GM21576 (cell line): ENCODE results near the gene KRT75.

ENCODE experiments used
- ATAC-seq: cut with Tn5 transposase; IDR thresholded peaks from one replicate; pipeline ENCODE4 v1.9.1; 2021; ENCODE audit warnings: mild to moderate bottlenecking, moderate library complexity; ENCODE audit not compliant: unreplicated experiment

KRT75 gene

DNA sequence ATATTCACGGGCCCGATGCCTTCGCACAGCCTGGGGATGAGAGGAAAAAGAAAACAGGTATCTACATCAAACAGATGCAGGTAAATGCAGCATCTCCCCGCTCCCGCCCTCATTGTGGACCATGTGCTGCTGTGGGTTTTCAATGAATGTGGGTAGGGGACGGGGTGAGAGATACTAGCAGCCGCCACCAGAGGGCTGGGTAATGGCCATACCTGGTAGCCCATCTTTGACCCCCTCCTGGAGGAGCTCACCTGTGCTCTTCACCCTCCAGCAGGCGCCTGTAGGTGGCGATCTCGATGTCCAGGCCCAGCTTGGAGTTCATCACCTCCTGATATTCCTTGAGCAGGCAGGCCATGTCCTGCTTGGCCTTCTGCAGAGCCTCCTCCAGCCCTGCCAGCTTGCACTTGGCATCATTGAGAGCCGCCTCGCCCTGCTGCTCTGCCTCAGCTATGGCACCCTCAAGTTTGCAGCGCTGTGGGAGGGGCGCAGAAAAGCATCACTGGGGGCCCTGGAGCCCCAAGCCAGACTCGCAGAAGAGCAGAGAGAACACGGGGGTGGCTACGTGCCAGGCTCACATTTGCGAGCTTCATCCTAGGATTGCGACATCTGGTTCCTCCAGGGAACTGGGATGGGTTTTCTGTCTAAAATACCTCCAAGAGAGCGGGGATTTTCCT lies 38.3 kb downstream of the KRT75 start:
- no peak for ATAC-seq

GRCh38 chr12:52394836-52395405 lies 39.2 kb downstream of the KRT75 start:
- no peak for ATAC-seq

DNA sequence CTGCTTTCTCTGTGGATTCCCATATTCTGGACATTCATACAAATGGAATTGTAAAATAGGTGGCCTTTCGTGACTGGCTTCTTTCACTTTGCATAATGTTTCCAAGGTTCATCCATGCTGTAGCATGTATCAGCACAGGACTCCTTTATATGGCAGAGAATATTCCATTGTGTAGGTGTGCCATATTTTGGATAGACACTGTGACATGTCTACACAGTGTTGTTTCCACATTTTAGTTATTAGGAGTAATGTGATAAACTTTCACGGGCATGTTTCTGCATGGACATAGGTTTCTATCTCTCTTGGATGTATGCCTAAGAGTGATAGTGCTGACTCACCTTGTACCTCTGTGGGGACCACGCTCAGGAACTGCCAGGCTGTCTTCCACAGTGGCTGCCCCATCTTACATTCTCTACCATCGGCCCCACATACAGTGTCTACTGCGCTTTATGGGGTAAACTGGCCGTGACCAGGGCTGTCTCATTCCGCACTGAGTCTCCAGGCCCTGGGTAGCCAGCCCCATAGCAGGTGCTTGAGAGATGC lies 41.6 kb downstream of the KRT75 start:
- ATAC-seq: no peak

- no peak for ATAC-seq
Measured at GRCh38 chr12:52391618-52392002, 42.6 kb downstream of the KRT75 start.

- ATAC-seq: no peak
Measured at GRCh38 chr12:52390739-52391617, 43.2 kb downstream of the KRT75 start.

- ATAC-seq: no peak
Measured at GRCh38 chr12:52389313-52390207, 44.6 kb downstream of the KRT75 start.

GRCh38 chr12:52387859-52388258 lies 46.3 kb downstream of the KRT75 start:
- ATAC-seq: no peak

- no peak for ATAC-seq
Measured at GRCh38 chr12:52385226-52385702, 48.9 kb downstream of the KRT75 start, which contains the start of gene KRT84. TSS of gene KRT84 (minus strand) at chr12:52385652. CDS start at chr12:52385585, 67 bp downstream.

DNA sequence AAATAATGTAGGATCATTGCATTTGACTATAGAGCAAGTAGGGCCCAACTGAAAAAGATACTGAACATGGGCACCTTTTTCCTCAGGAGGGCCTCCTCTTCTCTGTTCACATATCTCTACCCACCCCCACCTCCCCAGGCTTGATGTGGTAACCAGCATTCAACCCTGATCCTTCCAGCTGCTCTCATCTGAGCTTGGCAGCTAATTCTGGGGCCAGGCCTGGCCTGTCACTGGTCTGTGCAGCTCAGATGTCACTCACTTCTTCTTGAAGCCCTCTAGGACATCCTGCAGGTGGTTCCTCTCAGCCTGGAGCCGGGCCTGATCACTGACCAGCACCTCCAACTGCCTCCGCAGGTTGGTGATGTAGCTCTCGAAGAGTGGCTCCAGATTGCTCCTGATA lies 50.8 kb downstream of the KRT75 start:
- no peak for ATAC-seq

- no peak for ATAC-seq
Measured at GRCh38 chr12:52382854-52383253, 51.3 kb downstream of the KRT75 start.

- ATAC-seq: no peak
Measured at GRCh38 chr12:52381206-52381605, 53.0 kb downstream of the KRT75 start.

- ATAC-seq: no peak
Measured at GRCh38 chr12:52380271-52380694, 53.9 kb downstream of the KRT75 start.

- ATAC-seq: no peak
Measured at GRCh38 chr12:52379536-52379935, 54.6 kb downstream of the KRT75 start.

GRCh38 chr12:52378091-52378490 lies 56.1 kb downstream of the KRT75 start:
- no peak for ATAC-seq

DNA sequence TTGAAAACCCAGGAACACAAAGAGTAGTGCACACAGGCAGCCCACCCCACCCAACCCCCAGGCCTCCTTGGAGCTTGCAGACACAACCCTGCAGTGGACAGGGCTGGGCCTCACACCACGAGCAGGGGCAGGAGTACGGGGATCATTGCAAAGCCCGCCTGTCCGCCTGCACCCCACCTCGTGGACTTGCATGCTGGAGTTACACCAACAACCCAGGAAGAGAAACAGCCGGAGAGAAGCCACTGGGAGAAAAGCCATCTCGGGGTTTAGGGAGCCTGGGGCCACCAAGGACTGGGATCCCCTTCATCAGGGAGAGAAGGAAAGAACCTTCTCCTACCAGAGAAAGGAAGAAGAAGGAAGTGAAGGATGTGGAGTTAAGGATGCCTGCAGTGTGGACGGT lies 56.9 kb downstream of the KRT75 start:
- ATAC-seq: no peak
